GM19240 (cell line): ENCODE data around the gene RNF146.
"Not testable (repeated sequence)": the region's sequence is repeated elsewhere in the genome, so short reads cannot be mapped to it uniquely, and the experiment has no call there.

ENCODE experiments used
- DNase-seq: peaks from one replicate; pipeline ENCODE4 v3.0.0; 2011; ENCODE audit warnings: low spot score; ENCODE audit not compliant: insufficient read length

RNF146 gene

GRCh38 chr6:127282184-127282583 is 15.5 kb downstream of the RNF146 start:
- no peak for DNase-seq

DNA sequence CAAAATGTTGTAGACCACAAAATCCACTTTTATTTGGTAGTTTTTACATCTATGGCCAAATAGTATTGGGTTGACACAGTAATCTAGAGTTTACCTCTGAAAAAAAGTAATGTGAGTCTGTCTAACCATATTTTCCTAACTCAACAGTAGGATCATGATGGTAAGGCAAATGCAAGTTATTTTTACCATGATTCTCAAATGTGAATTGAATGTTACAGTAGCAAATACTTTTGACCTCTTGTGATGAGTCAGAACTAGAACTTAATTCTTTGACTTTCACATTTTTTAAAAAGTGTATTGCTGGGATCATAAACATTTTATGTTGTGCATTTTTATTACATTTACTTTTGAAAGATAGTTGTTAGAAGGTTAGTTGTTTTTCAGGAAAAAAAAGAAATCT is 22.0 kb downstream of the RNF146 start:
- no peak for DNase-seq

DNA sequence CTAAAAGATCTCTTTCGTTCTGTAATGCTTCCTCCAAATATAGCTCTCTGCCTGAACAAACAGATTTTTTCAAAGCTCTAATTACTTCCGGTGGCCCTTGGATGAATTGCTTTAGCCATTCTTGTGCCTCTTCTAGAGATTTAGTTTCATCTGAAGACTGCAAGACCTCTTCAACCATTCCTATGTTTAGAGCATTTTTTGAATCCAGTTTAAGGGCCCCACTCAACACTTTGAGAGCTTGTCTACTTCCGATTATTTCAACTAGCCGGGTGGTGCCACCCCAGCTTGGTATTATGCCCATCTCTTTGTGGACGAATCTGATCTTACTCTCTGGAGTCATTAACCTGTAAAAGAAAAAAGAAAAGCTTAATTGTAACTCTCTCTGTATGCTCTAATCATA is 23.3 kb downstream of the RNF146 start:
- DNase-seq: no peak

DNA sequence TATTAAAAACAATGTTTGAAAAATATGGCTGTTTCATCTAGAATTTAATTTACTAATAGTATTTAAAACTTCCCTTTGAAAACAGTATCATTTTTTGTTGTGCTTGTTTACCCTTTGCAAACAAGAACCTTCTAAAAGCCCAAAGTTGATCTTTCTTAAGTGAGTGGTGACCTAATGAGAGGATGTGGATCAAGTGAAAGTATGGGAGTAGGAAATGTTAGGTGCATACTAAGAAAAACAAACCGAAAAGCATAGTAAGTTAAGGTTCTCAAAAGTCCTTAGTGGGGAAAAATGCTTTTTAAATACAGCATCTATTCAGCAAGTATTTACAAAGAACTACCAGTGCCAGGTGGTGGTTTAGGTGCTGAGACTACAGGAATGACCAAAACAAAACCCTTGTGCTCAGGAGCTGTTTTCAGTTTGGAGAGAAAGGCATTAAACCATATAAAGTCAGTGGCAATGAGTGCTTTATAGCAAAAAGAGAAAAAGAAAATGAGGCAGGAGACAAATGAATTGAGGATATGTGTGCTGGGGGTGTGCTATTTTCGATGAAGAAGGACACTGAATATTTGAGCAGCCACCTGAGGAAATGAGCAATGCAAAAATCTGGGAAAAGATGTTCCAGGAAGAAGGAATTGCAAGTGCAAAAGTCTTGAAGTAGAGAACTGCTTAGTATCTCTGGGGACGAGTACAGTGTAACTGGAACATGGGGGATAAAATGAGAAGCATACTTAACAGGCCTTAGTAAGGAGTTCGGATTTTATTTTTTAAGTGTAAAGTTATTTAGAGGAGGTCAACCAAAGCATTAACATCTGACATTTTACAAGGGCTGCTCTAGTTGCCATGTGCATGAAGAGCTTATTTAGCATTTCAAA is 24.0 kb downstream of the RNF146 start:
- no peak for DNase-seq

GRCh38 chr6:127291495-127291894 is 24.8 kb downstream of the RNF146 start:
- peak; percentile 1 for DNase-seq

GRCh38 chr6:127297502-127298070 is 30.9 kb downstream of the RNF146 start:
- no peak for DNase-seq

DNA sequence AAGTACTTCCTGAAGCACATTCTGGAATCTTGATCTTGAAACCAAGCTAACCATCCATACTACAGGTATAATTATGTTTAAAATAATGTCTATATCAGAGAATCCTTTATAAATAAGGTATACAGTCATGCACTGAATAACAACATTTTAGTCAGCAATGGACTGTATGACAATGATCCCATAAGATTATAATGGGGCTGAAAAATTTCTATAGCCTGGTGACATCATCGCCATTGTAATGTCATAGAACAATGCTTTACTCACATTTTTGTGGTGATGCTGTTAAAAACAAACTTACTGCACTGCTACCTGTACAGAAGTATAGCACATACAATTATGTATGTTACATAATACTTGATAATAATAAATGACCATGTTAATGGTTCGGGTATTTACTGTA is 31.8 kb downstream of the RNF146 start:
- DNase-seq: no peak

DNA sequence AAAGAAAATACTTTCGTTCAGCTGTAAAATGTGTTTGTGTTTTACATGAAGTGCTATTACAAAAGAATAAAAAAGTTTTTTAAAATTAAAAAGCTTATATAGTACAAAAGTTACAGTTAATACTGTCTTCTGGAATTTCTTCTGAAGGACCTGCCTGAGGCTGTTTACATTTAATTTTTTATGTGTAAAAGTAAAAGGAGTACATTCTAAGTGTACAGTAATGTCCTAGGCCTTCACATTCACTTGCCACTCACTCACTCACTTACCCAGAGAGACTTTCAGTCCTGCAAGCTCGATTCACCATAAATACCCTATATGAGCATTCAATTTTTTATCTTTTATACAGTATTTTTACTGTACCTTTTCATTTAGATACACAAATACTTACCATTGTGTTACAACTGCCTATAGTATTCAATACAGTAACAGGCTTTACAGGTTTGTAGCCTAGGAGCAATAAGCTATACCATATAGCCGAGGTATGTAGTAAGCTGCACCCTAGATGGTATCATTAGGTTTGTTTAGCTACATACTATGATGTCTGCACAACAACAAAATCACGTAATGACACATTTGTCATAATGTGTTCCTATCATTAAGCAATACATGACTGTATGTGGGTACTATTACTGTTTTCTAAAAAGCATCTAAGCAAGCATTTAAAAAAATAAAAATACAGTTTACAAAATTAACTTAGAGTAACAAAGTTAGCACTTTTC is 33.0 kb downstream of the RNF146 start:
- no peak for DNase-seq

DNA sequence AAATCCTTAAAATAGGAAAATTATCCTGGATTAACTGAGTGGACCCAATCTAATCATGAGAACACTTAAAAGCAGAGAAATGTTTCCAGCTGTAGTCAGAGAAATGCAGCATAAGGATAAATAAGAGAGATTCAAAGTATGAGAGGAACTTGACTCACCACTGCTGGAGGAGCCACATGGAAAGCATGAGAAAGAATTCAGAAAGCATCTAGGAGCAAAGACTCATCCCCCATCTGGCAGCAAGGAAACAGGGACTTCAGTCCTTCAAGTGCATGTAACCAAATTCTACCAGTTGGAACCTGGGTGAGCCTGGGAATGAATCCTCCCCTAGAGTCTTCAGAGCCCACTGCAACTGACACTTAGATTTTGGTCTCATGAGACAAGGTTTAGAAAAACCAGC is 33.7 kb downstream of the RNF146 start:
- no peak for DNase-seq

GRCh38 chr6:127301199-127301700 is 34.6 kb downstream of the RNF146 start:
- no peak for DNase-seq

DNA sequence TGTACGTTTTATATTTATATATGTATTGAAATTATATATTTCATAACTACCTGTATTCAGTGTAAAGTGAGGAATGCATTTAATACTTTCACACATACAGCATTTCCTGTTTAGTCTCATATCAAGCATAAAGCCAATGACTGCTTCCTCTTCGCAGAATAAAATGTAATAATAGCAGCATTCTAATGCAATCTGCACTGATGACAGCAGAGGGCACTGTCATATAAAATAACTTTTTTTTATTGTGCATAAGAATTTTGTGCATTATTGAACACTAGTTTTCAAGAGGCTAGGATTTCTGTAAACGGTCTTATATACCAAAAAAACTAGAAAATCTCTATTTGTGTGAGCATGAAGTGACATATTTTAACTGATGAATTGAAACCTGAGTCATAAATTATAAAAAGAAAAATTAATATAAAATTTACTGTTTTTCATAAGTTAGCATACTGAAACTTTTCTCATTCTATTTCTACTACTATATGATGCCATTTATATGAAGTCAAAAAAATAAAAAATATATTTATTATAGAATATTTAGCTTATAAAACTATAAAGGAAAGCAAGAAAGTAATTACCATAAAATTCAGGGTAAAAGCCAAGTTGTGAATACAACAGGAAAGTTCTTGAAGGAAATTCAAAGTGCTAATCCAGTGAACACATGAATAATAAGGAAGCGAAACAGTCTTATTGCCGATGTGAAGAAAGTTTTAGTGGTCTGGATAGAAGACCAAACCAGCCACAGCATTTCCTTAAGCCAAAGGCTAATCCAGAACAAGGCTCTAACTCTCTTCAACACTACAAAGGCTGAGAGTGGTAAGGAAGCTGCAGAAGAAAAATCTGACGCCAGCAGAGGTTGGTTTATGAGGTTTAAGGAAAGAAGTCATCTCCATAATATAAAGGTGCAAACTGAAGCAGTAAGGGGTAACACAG is 36.3 kb downstream of the RNF146 start:
- DNase-seq: no peak

DNA sequence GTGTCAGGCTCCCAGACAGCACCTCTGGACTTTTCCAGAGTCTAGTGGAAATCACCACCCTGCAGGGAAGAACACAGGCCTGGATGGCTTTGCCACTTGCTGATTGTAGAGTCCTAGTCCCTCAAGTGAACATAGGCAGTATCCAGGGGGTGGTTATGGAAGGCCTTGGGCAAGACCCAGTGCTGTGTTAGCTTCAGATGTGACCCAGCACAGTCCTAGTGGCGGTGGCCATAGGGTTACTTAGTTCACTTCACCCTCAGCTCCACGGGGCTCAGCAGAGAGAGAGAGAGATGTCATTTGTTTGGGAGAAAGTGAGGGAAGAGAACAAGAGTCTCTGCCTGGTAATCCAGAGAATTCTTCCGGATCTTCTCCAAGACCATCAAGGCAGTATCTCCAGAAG is 37.3 kb downstream of the RNF146 start:
- no peak for DNase-seq

GRCh38 chr6:127305741-127306140 is 39.1 kb downstream of the RNF146 start:
- no peak for DNase-seq

GRCh38 chr6:127317388-127318128 is 50.9 kb downstream of the RNF146 start:
- no peak for DNase-seq

GRCh38 chr6:127319686-127320085 is 53.0 kb downstream of the RNF146 start:
- DNase-seq: no peak

- no peak for DNase-seq
These were observed 61.5 kb downstream of the RNF146 start for GRCh38 chr6:127328043-127328609.

DNA sequence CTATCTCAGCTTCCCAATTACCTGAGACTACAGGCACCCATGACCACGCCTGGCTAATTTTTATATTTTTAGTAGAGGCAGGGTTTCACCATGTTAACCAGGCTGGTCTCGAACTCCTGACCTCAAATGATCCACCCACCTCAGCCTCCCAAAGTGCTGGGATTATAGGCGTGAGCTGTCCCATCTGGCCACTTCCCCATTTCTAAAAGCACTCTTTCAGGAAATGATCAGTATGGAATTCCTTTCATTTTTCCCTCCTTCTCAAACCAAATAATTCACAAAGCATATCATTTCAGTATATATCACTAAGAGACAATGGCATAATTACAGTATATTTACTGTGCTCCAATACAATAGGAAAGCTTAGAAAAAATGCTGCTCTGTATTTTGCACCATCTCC is 64.6 kb downstream of the RNF146 start:
- DNase-seq: not testable (repeated sequence)

GRCh38 chr6:127332383-127332961 is 65.8 kb downstream of the RNF146 start:
- DNase-seq: no peak
